ENCODE data around the gene AMACR.

DNA sequence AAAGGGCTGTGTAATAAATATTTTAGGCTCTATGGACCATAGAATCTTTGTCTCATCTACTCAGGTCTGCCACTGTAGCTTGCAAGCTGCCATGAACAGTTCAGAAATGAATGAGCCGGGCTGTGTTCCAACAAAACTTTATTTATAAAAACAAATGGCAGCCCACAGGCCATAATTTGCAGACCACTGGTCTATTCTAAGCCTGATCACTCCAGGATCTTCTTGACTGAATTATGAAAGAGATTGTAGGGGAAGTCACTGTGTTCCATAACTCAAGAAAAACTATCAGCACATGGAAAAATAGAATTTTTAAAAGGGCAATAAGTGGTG, 46.5 kb upstream of the AMACR start:
- TF ChIP-seq YY1 (IDR thresholded peaks at IDR 0.05; ENCODE audit: insufficient read depth, insufficient read length) (no peak), SUZ12 (IDR thresholded peaks at IDR 0.05; ENCODE audit: extremely low read depth, insufficient read depth, insufficient read length) (no peak)
